Measurements from ENCODE around the gene JMJD1C.

GRCh38 chr10:63240807-63241206 is 225.0 kb downstream of the JMJD1C start:
- TF ChIP-seq POLR2A (IDR thresholded peaks at IDR 0.05; ENCODE audit: low read length) (peak; percentile 23), GATA1 (IDR thresholded peaks at IDR 0.05; ENCODE audit: low read depth, low read length) (no peak)
